M059J (cell line): ENCODE results near the gene COL8A2. TPM values are rescaled to one million over a fixed set of nuclear protein-coding genes. Genes with fewer than 3 reads are reported as not detected.
A peak's percentile ranks its signal among the peaks of the same experiment; 100 is the strongest.

Experiments
- DNase-seq: peaks from one replicate; pipeline ENCODE4 v3.0.0-alpha.2; 2012; ENCODE audit warnings: low read depth
- total RNA-seq: library from RNA; depleted of rRNA; stranded (reverse); fragments of >200 nt; shearing (Covaris generic); gene quantifications from 2 replicates; pipeline ENCODE4 v1.2.3, GENCODE V29; 2014

Gene COL8A2
- total RNA-seq, 1 experiment from 2014 or later, result 2.2 TPM

GRCh38 chr1:36115200-36115669, 9.8 kb downstream of the COL8A2 start:
- peak; percentile 85 for DNase-seq

GRCh38 chr1:36114371-36114770, 10.7 kb downstream of the COL8A2 start:
- DNase-seq, result no peak

GRCh38 chr1:36112823-36113222, 12.2 kb downstream of the COL8A2 start:
- no peak for DNase-seq

- no peak for DNase-seq
Measured at GRCh38 chr1:36111151-36111550, 13.9 kb downstream of the COL8A2 start.

GRCh38 chr1:36109041-36109679, 15.9 kb downstream of the COL8A2 start:
- peak; percentile 92 for DNase-seq

- peak; percentile 64 for DNase-seq
Measured at GRCh38 chr1:36108314-36108713, 16.7 kb downstream of the COL8A2 start.

- no peak for DNase-seq
Measured at GRCh38 chr1:36107394-36107793, 17.6 kb downstream of the COL8A2 start.

GRCh38 chr1:36106269-36106668, 18.8 kb downstream of the COL8A2 start:
- DNase-seq, result peak; percentile 33

- no peak for DNase-seq
Measured at GRCh38 chr1:36101546-36101945, 23.5 kb downstream of the COL8A2 start.

GRCh38 chr1:36100376-36100775, 24.6 kb downstream of the COL8A2 start:
- no peak for DNase-seq

- peak; percentile 78 for DNase-seq
Measured at GRCh38 chr1:36099681-36100341, 25.2 kb downstream of the COL8A2 start.

GRCh38 chr1:36098650-36099365, 26.2 kb downstream of the COL8A2 start:
- DNase-seq, result no peak

- no peak for DNase-seq
Measured at GRCh38 chr1:36097693-36098585, 27.1 kb downstream of the COL8A2 start.

- peak; percentile 46 for DNase-seq
Measured at GRCh38 chr1:36096500-36097432, 28.3 kb downstream of the COL8A2 start.

GRCh38 chr1:36095760-36096405, 29.1 kb downstream of the COL8A2 start:
- DNase-seq, result no peak

GRCh38 chr1:36094621-36095061, 30.4 kb downstream of the COL8A2 start:
- no peak for DNase-seq

- no peak for DNase-seq
Measured at GRCh38 chr1:36093929-36094328, 31.1 kb downstream of the COL8A2 start.

GRCh38 chr1:36093226-36093625, 31.8 kb downstream of the COL8A2 start:
- DNase-seq, result no peak

- DNase-seq, result no peak
Measured at GRCh38 chr1:36092798-36093185, 32.2 kb downstream of the COL8A2 start.

- DNase-seq, result no peak
Measured at GRCh38 chr1:36092166-36092797, 32.7 kb downstream of the COL8A2 start.
